Upper lobe of left lung (tissue), 6 donors: ENCODE measurements around the gene KCNH1. TPM values are rescaled to one million over a fixed set of nuclear protein-coding genes. Genes with fewer than 3 reads are reported as not detected.

ENCODE experiments used
- ATAC-seq, 2 donors: fragments of 200-7000 bp; cut with Tn5 transposase; one replicate each; pipeline ENCODE4 v1.9.1; 2022; ENCODE audit warnings: mild to moderate bottlenecking in 2 of 2, moderate library complexity in 2 of 2; ENCODE audit not compliant: low FRiP score in 2 of 2
- DNase-seq, 2 donors: peaks; one replicate each; pipeline ENCODE4 v3.0.0-alpha.2; 2019 to 2020
- H3K27ac ChIP-seq, 4 donors: fragments of 200-600 bp; sonication (generic); one replicate each; pipeline ENCODE4 v1.5.1; 2016 to 2019
- H3K27me3 ChIP-seq, 4 donors: fragments of 200-600 bp; sonication (generic); one replicate each; pipeline ENCODE4 v1.5.1; 2017 to 2019
- H3K36me3 ChIP-seq, 4 donors: fragments of 200-600 bp; sonication (generic); one replicate each; pipeline ENCODE4 v1.5.1; 2016 to 2019
- H3K4me1 ChIP-seq, 4 donors: fragments of 200-600 bp; sonication (generic); one replicate each; pipeline ENCODE4 v1.5.1; 2018 to 2019
- H3K4me3 ChIP-seq, 4 donors: fragments of 200-600 bp; sonication (generic); one replicate each; pipeline ENCODE4 v1.5.1; 2017 to 2019; ENCODE audit warnings: mild to moderate bottlenecking in 2 of 4, moderate library complexity in 1 of 4
- H3K9me3 ChIP-seq, 4 donors: fragments of 200-600 bp; sonication (generic); one replicate each; pipeline ENCODE4 v1.5.1; 2018 to 2019
- CTCF ChIP-seq, 6 experiments: fragments of 450-650 bp in 4 of 6; fragments of 200-600 bp in 2 of 6; sonication (generic) in 2 of 6; IDR thresholded peaks; one replicate each; pipeline ENCODE4 v1.5.1; 2016 to 2019; ENCODE audit warnings: antibody characterized with exemption in 6 of 6
- EP300 ChIP-seq, 4 donors: sonication (generic); formaldehyde crosslinking; IDR thresholded peaks; one replicate each; pipeline ENCODE4 v1.5.1; 2017; ENCODE audit warnings: antibody characterized with exemption in 4 of 4, control low read depth in 2 of 4
- POLR2A ChIP-seq, 4 donors: fragments of 450-650 bp; IDR thresholded peaks; one replicate each; pipeline ENCODE4 v1.5.1; 2016 to 2017; ENCODE audit warnings: antibody characterized with exemption in 4 of 4, mild to moderate bottlenecking in 2 of 4
- POLR2AphosphoS5 ChIP-seq, 2 donors: sonication (generic); formaldehyde crosslinking; IDR thresholded peaks; one replicate each; pipeline ENCODE4 v1.5.1; 2017; ENCODE audit warnings: antibody characterized with exemption in 2 of 2
- WGBS, 2 donors: methylation state at CpG; one replicate each; pipeline ENCODE4 v1.1.5; 2017 to 2018; 5-methylcytosine and 5-hydroxymethylcytosine counted together
- total RNA-seq, 6 donors: library from RNA; depleted of rRNA in 4 of 6; stranded (reverse); fragments of >200 nt in 4 of 6; gene quantifications; one replicate each; pipeline versions ENCODE4 v1.1.0 to v1.2.1, GENCODE V29; 2016 to 2021
- donor health status: DM: no; HTN: no; CAD: no; lungs with moderate emphysema.
- donor health status: DM: no; HTN: yes; CAD: no; lungs with severe emphysema.

The KCNH1 gene
- total RNA-seq, 6 donors from 2014 or later = 0.09 TPM; not detected in 5

DNA sequence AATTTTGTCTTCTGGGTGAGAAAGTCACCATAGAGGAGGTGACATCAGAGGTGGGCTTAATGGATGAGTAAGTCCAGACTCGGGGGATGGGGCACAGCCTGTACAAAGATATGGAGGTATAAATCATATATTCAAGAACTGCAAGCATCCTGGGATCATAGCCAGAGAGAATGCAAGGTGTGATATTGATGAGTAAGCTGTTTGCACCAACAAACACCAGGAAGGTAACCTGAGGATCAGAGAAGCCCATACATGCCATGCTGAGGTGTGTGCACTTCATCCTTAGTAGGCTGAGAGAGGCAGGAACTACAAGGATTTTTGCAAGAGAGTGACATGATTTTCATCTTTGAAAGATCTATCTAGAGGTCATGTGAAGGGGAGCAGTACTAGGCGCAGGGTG, 498.8 kb downstream of the KCNH1 start:
- H3K27ac ChIP-seq = no peak overlapping the region
- no peak for DNase-seq
- H3K36me3 ChIP-seq = no peaks in the 10 kb centered on the region
- no peaks in the 10 kb centered on the region for H3K9me3 ChIP-seq
- ATAC-seq = no peak
- no peak overlapping the region for H3K4me3 ChIP-seq
- H3K27me3 ChIP-seq = no peaks in the 10 kb centered on the region
- no peaks in the 10 kb centered on the region for H3K4me1 ChIP-seq
- WGBS, 2 donors = 92 to 95% methylated on average over 2 of the region's 2 CpGs
- TF ChIP-seq POLR2A (IDR thresholded peaks at IDR 0.05) = no peak

GRCh38 chr1:210633636-210634035, 500.3 kb downstream of the KCNH1 start:
- no peak overlapping the region for H3K4me3 ChIP-seq
- WGBS, 2 donors = 87 to 93% methylated on average over 6 of the region's 6 CpGs
- no peaks in the 10 kb centered on the region for H3K9me3 ChIP-seq
- no peaks in the 10 kb centered on the region for H3K27me3 ChIP-seq
- DNase-seq (no peak), ATAC-seq (no peak)
- H3K36me3 ChIP-seq = no peaks in the 10 kb centered on the region
- H3K4me1 ChIP-seq = no peaks in the 10 kb centered on the region
- H3K27ac ChIP-seq = no peak overlapping the region
- TF ChIP-seq CTCF (IDR thresholded peaks at IDR 0.05) (no peak), POLR2A (IDR thresholded peaks at IDR 0.05) (no peak), POLR2AphosphoS5 (IDR thresholded peaks at IDR 0.05) (no peak), EP300 (IDR thresholded peaks at IDR 0.05) (no peak)

- TF ChIP-seq POLR2AphosphoS5 (IDR thresholded peaks at IDR 0.05) = no peak
- WGBS, 2 donors = 94 to 100% methylated on average over 3 of the region's 3 CpGs
- DNase-seq = no peak
- no peaks in the 10 kb centered on the region for H3K9me3 ChIP-seq
- H3K27ac ChIP-seq = no peak overlapping the region
- no peak for ATAC-seq
- no peaks in the 10 kb centered on the region for H3K36me3 ChIP-seq
- H3K4me1 ChIP-seq = no peaks in the 10 kb centered on the region
- H3K27me3 ChIP-seq = no peaks in the 10 kb centered on the region
- no peak overlapping the region for H3K4me3 ChIP-seq
Observed at GRCh38 chr1:210633140-210633539, 500.8 kb downstream of the KCNH1 start.

GRCh38 chr1:210631399-210631798, 502.5 kb downstream of the KCNH1 start:
- no peak for ATAC-seq
- Histone ChIP-seq H3K27ac (no peak overlapping the region), H3K27me3 (no peaks in the 10 kb centered on the region), H3K4me1 (no peaks in the 10 kb centered on the region), H3K36me3 (no peaks in the 10 kb centered on the region), H3K9me3 (no peaks in the 10 kb centered on the region), H3K4me3 (no peak overlapping the region)
- WGBS, 2 donors = 82 to 91% methylated on average over 3 of the region's 3 CpGs
- no peak for DNase-seq
- TF ChIP-seq CTCF (IDR thresholded peaks at IDR 0.05) (no peak), POLR2A (IDR thresholded peaks at IDR 0.05) (no peak), EP300 (IDR thresholded peaks at IDR 0.05) (no peak), POLR2AphosphoS5 (IDR thresholded peaks at IDR 0.05) (no peak)

- no peak overlapping the region for H3K27ac ChIP-seq
- DNase-seq (no peak), ATAC-seq (no peak)
- no peaks in the 10 kb centered on the region for H3K4me1 ChIP-seq
- no peaks in the 10 kb centered on the region for H3K9me3 ChIP-seq
- TF ChIP-seq POLR2AphosphoS5 (IDR thresholded peaks at IDR 0.05) (no peak), POLR2A (IDR thresholded peaks at IDR 0.05) (no peak), CTCF (IDR thresholded peaks at IDR 0.05) (no peak), EP300 (IDR thresholded peaks at IDR 0.05) (no peak)
- H3K4me3 ChIP-seq = no peak overlapping the region
- no peaks in the 10 kb centered on the region for H3K36me3 ChIP-seq
- H3K27me3 ChIP-seq = no peaks in the 10 kb centered on the region
- 88 to 90% methylated on average over 2 of the region's 2 CpGs for WGBS, 2 donors
Observed at GRCh38 chr1:210629276-210629675, 504.7 kb downstream of the KCNH1 start.

- no peak overlapping the region for H3K4me3 ChIP-seq
- DNase-seq (no peak), ATAC-seq (no peak)
- H3K27me3 ChIP-seq = no peaks in the 10 kb centered on the region
- no peaks in the 10 kb centered on the region for H3K9me3 ChIP-seq
- TF ChIP-seq POLR2AphosphoS5 (IDR thresholded peaks at IDR 0.05) (no peak), EP300 (IDR thresholded peaks at IDR 0.05) (no peak), POLR2A (IDR thresholded peaks at IDR 0.05) (no peak), CTCF (IDR thresholded peaks at IDR 0.05) (no peak)
- H3K4me1 ChIP-seq = no peaks in the 10 kb centered on the region
- H3K27ac ChIP-seq = no peak overlapping the region
- H3K36me3 ChIP-seq = no peaks in the 10 kb centered on the region
Observed at GRCh38 chr1:210627755-210628154, 506.2 kb downstream of the KCNH1 start.

Other genes with a start within 250 kb of the KCNH1 start
- 10 to 100 TPM; 27.2 to 97.4 (median 46.5) TPM for gene RCOR3, start 125.2 kb upstream of the KCNH1 start, total RNA-seq
- 10 to 100 TPM in 3 of 6 donors, 1 to 10 TPM in 3; 4.6 to 13.6 (median 9.5) TPM for gene TRAF5, start 192.7 kb upstream of the KCNH1 start, total RNA-seq